Bronchial epithelial cell (primary cell): ENCODE data around the gene SPDYE3. TPM values are rescaled to one million over a fixed set of nuclear protein-coding genes. Genes with fewer than 3 reads are reported as not detected.

Experiments used
- DNase-seq: peaks from one replicate; pipeline ENCODE4 v3.0.0-alpha.2; 2010; ENCODE audit warnings: low read depth
- FAIRE-seq: peaks from 2 replicates; lab custom pipeline; 2011; peaks lifted over from hg19 to GRCh38; lab: Jason Lieb, UNC
- H3K27me3 ChIP-seq: 2 replicates; pipeline ENCODE4 v1.5.1; 2011; ENCODE audit warnings: low read length; ENCODE audit not compliant: control insufficient read depth, insufficient read depth
- H3K36me3 ChIP-seq: 2 replicates; pipeline ENCODE4 v1.5.1; 2011; ENCODE audit warnings: low read length; ENCODE audit not compliant: control insufficient read depth, insufficient read depth
- H3K4me3 ChIP-seq: 2 replicates; pipeline ENCODE4 v1.5.1; 2011; ENCODE audit warnings: mild to moderate bottlenecking, low read depth, low read length, control low read depth
- total RNA-seq: library from RNA; depleted of rRNA; stranded (reverse); fragments of >200 nt; gene quantifications from 2 replicates; pipeline ENCODE4 v1.2.1, GENCODE V29; 2014
- TF ChIP-seq, protein P1 (sequence below): IDR thresholded peaks from 2 replicates; pipeline ENCODE4 v1.5.1; 2011; ENCODE audit warnings: mild to moderate bottlenecking, moderate library complexity, low read length, control low read depth, inconsistent platforms; ENCODE audit not compliant: insufficient read depth, severe bottlenecking

The SPDYE3 gene
- total RNA-seq, 1 donor from 2014 or later = not detected

DNA sequence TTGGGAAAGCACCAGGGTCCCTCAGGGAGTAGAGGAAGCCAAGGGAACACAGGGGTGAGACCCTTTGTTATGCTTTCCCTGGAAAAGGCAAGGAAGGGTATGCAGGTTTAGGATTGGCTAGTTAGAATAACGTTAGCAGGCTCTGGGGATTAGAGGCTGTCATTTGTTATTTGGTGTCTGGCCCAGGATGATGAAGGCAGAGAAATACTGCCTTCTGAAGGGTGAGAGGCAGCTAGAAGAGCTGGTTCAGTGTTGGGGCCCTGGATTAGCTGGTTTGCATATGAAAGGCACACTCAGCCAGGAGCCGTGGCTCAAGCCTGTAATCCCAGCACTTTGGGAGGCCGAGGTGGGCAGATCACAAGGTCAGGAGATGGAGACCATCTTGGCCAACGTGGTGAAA lies 62.8 kb downstream of the SPDYE3 start:
- Histone ChIP-seq H3K27me3 (no peaks in the 10 kb centered on the region), H3K4me3 (no peak overlapping the region), H3K36me3 (no peaks in the 10 kb centered on the region)
- DNase-seq (no peak), FAIRE-seq (no peak)
- TF ChIP-seq, protein P1, sequence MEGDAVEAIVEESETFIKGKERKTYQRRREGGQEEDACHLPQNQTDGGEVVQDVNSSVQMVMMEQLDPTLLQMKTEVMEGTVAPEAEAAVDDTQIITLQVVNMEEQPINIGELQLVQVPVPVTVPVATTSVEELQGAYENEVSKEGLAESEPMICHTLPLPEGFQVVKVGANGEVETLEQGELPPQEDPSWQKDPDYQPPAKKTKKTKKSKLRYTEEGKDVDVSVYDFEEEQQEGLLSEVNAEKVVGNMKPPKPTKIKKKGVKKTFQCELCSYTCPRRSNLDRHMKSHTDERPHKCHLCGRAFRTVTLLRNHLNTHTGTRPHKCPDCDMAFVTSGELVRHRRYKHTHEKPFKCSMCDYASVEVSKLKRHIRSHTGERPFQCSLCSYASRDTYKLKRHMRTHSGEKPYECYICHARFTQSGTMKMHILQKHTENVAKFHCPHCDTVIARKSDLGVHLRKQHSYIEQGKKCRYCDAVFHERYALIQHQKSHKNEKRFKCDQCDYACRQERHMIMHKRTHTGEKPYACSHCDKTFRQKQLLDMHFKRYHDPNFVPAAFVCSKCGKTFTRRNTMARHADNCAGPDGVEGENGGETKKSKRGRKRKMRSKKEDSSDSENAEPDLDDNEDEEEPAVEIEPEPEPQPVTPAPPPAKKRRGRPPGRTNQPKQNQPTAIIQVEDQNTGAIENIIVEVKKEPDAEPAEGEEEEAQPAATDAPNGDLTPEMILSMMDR = no peak

DNA sequence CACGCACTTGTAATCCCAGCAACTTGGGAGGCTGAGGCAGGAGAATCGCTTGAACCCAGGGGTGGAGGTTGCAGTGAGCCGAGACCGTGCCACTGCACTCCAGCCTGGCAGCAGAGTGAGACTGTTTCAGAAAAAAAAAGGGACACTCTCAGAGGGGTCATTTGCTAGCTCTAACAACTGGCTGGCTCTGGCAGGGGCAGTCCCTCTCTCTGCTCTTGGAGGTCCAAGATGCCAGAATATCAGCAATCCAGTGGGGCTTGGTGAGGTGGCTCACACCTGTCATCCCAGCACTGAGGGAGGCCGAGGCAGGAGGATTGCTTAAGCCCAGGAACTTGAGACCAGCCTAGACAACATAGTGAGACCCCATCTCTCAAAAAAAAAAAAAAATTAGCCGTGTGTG lies 63.2 kb downstream of the SPDYE3 start:
- DNase-seq (no peak), FAIRE-seq (no peak)
- Histone ChIP-seq H3K36me3 (no peaks in the 10 kb centered on the region), H3K27me3 (no peaks in the 10 kb centered on the region), H3K4me3 (no peak overlapping the region)
- TF ChIP-seq, protein P1 = no peak

DNA sequence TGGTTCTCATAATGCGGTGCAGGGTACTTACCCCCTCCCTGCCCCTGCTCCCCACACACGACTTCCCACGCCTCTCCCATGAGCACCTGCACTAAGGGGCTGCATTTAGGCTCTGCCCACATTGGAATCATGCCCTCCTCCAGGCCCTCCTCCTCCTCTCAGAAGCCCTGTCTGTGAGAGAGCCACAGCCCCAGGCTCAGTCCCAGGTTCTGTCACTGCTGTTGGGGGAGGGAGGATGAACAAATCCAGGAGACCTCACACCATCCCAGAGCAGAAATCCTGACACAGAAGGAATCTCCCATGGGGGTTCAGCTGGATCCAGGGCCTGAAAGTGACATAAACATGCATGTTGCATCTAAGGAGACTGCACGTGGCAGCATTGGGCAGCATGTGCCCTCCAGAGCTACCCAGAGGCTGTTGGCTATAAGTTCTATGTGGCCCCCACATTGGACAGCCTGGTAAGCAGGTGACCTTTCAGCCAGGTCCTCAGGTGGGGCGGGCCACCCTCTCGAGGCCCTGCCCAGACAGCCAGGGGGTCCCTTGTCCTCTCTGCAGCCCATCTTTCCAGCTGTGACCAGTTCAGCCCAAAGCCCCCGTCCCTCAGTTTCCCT lies 64.2 kb downstream of the SPDYE3 start:
- Histone ChIP-seq H3K27me3 (no peaks in the 10 kb centered on the region), H3K36me3 (no peaks in the 10 kb centered on the region), H3K4me3 (no peak overlapping the region)
- TF ChIP-seq, protein P1 = no peak
- FAIRE-seq (no peak), DNase-seq (no peak)

Other genes with a start within 250 kb of the SPDYE3 start
- gene ZNF3, start 226.0 kb upstream of the SPDYE3 start, total RNA-seq = 13.6 and 21.1 TPM in 2 replicates
- 60.0 and 77.6 TPM in 2 replicates for gene COPS6, start 218.7 kb upstream of the SPDYE3 start, total RNA-seq
- gene MCM7, start 206.3 kb upstream of the SPDYE3 start, total RNA-seq = 15.9 and 46.1 TPM in 2 replicates
- 13.3 and 22.6 TPM in 2 replicates for gene AP4M1, start 206.1 kb upstream of the SPDYE3 start, total RNA-seq
- gene TAF6, start 188.3 kb upstream of the SPDYE3 start, total RNA-seq = 16.9 and 22.9 TPM in 2 replicates
- 2.4 and 2.9 TPM in 2 replicates for gene CNPY4, start 188.1 kb upstream of the SPDYE3 start, total RNA-seq
- 1.2 and 1.6 TPM in 2 replicates for gene MBLAC1, start 180.7 kb upstream of the SPDYE3 start, total RNA-seq
- 82.7 and 108 TPM in 2 replicates for gene LAMTOR4, start 158.8 kb upstream of the SPDYE3 start, total RNA-seq
- 3.4 and 5.5 TPM in 2 replicates for gene TRAPPC14, start 149.0 kb upstream of the SPDYE3 start, total RNA-seq
- gene GAL3ST4, start 139.1 kb upstream of the SPDYE3 start, total RNA-seq = under 0.01 and 0.51 TPM in 2 replicates
- 1.0 and 1.3 TPM in 2 replicates for gene GPC2, start 130.3 kb upstream of the SPDYE3 start, total RNA-seq
- gene STAG3, start 129.8 kb upstream of the SPDYE3 start, total RNA-seq = under 0.01 and 0.13 TPM in 2 replicates
- gene PVRIG, start 87.8 kb upstream of the SPDYE3 start, total RNA-seq = not detected in 2 replicates
- 5.5 and 7.8 TPM in 2 replicates for gene PILRB, start 50.4 kb downstream of the SPDYE3 start, total RNA-seq
- gene PILRA, start 65.8 kb downstream of the SPDYE3 start, total RNA-seq = 0.13 TPM in 1 of 2 replicates, not detected in the other
- 1.3 and 2.0 TPM in 2 replicates for gene ZCWPW1, start 121.0 kb downstream of the SPDYE3 start, total RNA-seq
- gene MEPCE, start 122.1 kb downstream of the SPDYE3 start, total RNA-seq = 18.7 and 20.7 TPM in 2 replicates
- 32.8 and 34.2 TPM in 2 replicates for gene PPP1R35, start 128.8 kb downstream of the SPDYE3 start, total RNA-seq
- 0.38 and 0.53 TPM in 2 replicates for gene SPACDR, start 156.6 kb downstream of the SPDYE3 start, total RNA-seq
- gene TSC22D4, start 171.5 kb downstream of the SPDYE3 start, total RNA-seq = 7.6 and 12.7 TPM in 2 replicates
- gene NYAP1, start 176.2 kb downstream of the SPDYE3 start, total RNA-seq = under 0.01 and 0.64 TPM in 2 replicates
- 1.3 and 2.3 TPM in 2 replicates for gene AGFG2, start 231.5 kb downstream of the SPDYE3 start, total RNA-seq